Transverse colon (tissue), 3 donors: ENCODE data around the gene SPATA17.

Experiments
- CTCF ChIP-seq, 5 experiments: fragments of 200-600 bp in 3 of 5; fragments of 450-650 bp in 2 of 5; sonication (generic) in 3 of 5; IDR thresholded peaks; 1 replicate in 2 of 5; 2 replicates in 3 of 5; pipeline ENCODE4 v1.5.1; 2016 to 2017; ENCODE audit warnings: antibody characterized with exemption in 5 of 5, inconsistent platforms in 3 of 5, mild to moderate bottlenecking in 2 of 5, moderate library complexity in 1 of 5
- POLR2A ChIP-seq: fragments of 450-650 bp; IDR thresholded peaks from one replicate; pipeline ENCODE4 v1.6.1; 2016; ENCODE audit warnings: antibody characterized with exemption, mild to moderate bottlenecking, moderate library complexity

DNA sequence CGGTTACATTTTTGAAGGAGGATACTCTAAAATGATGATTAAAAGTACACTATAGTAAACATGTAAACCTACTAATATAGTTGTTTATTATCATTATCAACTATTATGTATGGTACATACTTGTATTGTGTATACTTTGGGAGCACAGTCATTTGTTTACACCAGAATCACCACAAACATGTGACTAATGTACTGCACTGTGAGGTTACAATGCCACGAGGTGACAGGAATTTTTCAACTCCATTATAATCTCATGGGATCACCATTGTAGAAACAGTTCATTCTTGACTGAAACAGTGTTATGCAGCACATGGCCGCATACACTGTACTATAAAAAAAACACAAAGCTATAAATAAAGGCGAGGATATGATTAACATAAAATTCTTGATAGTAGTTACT lies 44.6 kb upstream of the SPATA17 start:
- TF ChIP-seq CTCF (IDR thresholded peaks at IDR 0.05) (no peak), POLR2A (no peak)
